IMR-90 (cell line): Measurements from ENCODE around the gene FAT1. TPM values are rescaled to one million over a fixed set of nuclear protein-coding genes. Genes with fewer than 3 reads are reported as not detected.

Experiments
- ATAC-seq: fragments of 200-7000 bp; cut with Tn5 transposase; 2 replicates; pipeline ENCODE4 v1.9.1; 2020; ENCODE audit warnings: low read depth, mild to moderate bottlenecking, moderate library complexity
- BruUV-seq: library from RNA; stranded (reverse); fragments of 400-500 nt; replicated peaks from 2 replicates; lab custom pipeline; 2021; lab: Mats Ljungman, UMichigan
- CTCF ChIA-PET: fragments of 300-600 bp; formaldehyde crosslinking; extraction: SDS; loops from one replicate; lab custom pipeline; 2021; ENCODE audit warnings: antibody characterized with exemption; lab: Yijun Ruan, JAX
- POLR2A ChIA-PET: fragments of 300-600 bp; sonication (Branson Sonifier 250); formaldehyde crosslinking; loops from one replicate; lab custom pipeline; 2022; ENCODE audit warnings: antibody characterized with exemption; ENCODE audit not compliant: unreplicated experiment; lab: Charles Lee
- DNase-seq: peaks from one replicate; pipeline ENCODE4 v3.0.0; 2013
- H2AFZ ChIP-seq: replicated peaks from 2 replicates; pipeline ENCODE3; 2013; ENCODE audit warnings: low read length, mild to moderate bottlenecking; ENCODE audit not compliant: poor library complexity
- H2AK5ac ChIP-seq: 2 replicates; pipeline ENCODE4 v1.6.1; 2013; ENCODE audit warnings: low read depth, low read length, inconsistent platforms
- H2AK9ac ChIP-seq: replicated peaks from 2 replicates; pipeline ENCODE3; 2013; ENCODE audit warnings: mild to moderate bottlenecking, low read depth, low read length, moderate library complexity; ENCODE audit not compliant: poor library complexity
- H2BK120ac ChIP-seq: 2 replicates; pipeline ENCODE4 v1.6.1; 2013; ENCODE audit warnings: low read depth, low read length, inconsistent platforms
- H2BK15ac ChIP-seq: 3 replicates; pipeline ENCODE4 v1.6.1; 2013; ENCODE audit warnings: low read depth, low read length, inconsistent platforms
- H2BK20ac ChIP-seq: 2 replicates; pipeline ENCODE4 v1.6.1; 2013; ENCODE audit warnings: low read depth, mild to moderate bottlenecking, inconsistent platforms, low read length, moderate library complexity
- H2BK5ac ChIP-seq: 2 replicates; pipeline ENCODE4 v1.6.1; 2013; ENCODE audit warnings: mild to moderate bottlenecking, low read depth, low read length, inconsistent platforms; ENCODE audit not compliant: poor library complexity, severe bottlenecking
- H3K14ac ChIP-seq: replicated peaks from 2 replicates; pipeline ENCODE4 v1.6.1; 2013; ENCODE audit warnings: low read depth, low read length, inconsistent platforms
- H3K18ac ChIP-seq: 2 replicates; pipeline ENCODE4 v1.6.1; 2013; ENCODE audit warnings: low read depth, low read length, control low read depth
- H3K23ac ChIP-seq: 2 replicates; pipeline ENCODE4 v1.6.1; 2013; ENCODE audit warnings: low read depth, low read length, inconsistent platforms
- H3K27ac ChIP-seq: 2 replicates; pipeline ENCODE4 v1.5.1; 2013; ENCODE audit warnings: mild to moderate bottlenecking, control low read depth, low read length; ENCODE audit not compliant: insufficient read depth
- H3K27me3 ChIP-seq: 2 replicates; pipeline ENCODE4 v1.6.1; 2013; ENCODE audit warnings: low read length; ENCODE audit not compliant: control insufficient read depth, insufficient read depth
- H3K36me3 ChIP-seq: 2 replicates; pipeline ENCODE4 v1.6.1; 2013; ENCODE audit warnings: low read length, mixed read lengths; ENCODE audit not compliant: control insufficient read depth, insufficient read depth
- H3K4ac ChIP-seq: 2 replicates; pipeline ENCODE4 v1.6.1; 2013; ENCODE audit warnings: low read depth, low read length, inconsistent platforms
- H3K4me1 ChIP-seq: 2 replicates; pipeline ENCODE4 v1.6.1; 2013; ENCODE audit warnings: low read length, mixed read lengths; ENCODE audit not compliant: control insufficient read depth, insufficient read depth
- H3K4me2 ChIP-seq: 2 replicates; pipeline ENCODE4 v1.6.1; 2013; ENCODE audit warnings: low read depth, mild to moderate bottlenecking, control low read depth, low read length, moderate library complexity
- H3K4me3 ChIP-seq: 2 replicates; pipeline ENCODE4 v1.5.1; 2013; ENCODE audit warnings: low read depth, mild to moderate bottlenecking, control low read depth, low read length, moderate library complexity; ENCODE audit not compliant: insufficient read depth
- H3K56ac ChIP-seq: 2 replicates; pipeline ENCODE4 v1.6.1; 2013; ENCODE audit warnings: low read length, inconsistent platforms; ENCODE audit not compliant: insufficient read depth; ENCODE audit errors: extremely low read depth
- H3K79me1 ChIP-seq, 2 experiments: 2 replicates each; pipeline ENCODE4 v1.6.1; 2013; ENCODE audit warnings: low read length in 2 of 2, inconsistent platforms in 1 of 2, low read depth in 1 of 2
- H3K9ac ChIP-seq: 2 replicates; pipeline ENCODE4 v1.6.1; 2013; ENCODE audit warnings: low read depth, low read length, control low read depth
- H3K9me1 ChIP-seq: 2 replicates; pipeline ENCODE4 v1.6.1; 2013; ENCODE audit warnings: low read length, inconsistent platforms; ENCODE audit not compliant: insufficient read depth
- H3K9me3 ChIP-seq: 2 replicates; pipeline ENCODE4 v1.6.1; 2013; ENCODE audit warnings: low read length; ENCODE audit not compliant: control insufficient read depth, insufficient read depth
- H4K20me1 ChIP-seq: 2 replicates; pipeline ENCODE4 v1.6.1; 2013; ENCODE audit warnings: low read length, inconsistent platforms; ENCODE audit not compliant: insufficient read depth
- H4K5ac ChIP-seq: 2 replicates; pipeline ENCODE4 v1.6.1; 2013; ENCODE audit warnings: mild to moderate bottlenecking, low read depth, low read length, control low read depth
- H4K8ac ChIP-seq, 2 experiments: 2 replicates each; pipeline ENCODE4 v1.6.1; 2013; ENCODE audit warnings: low read depth in 2 of 2, low read length in 2 of 2, control low read depth in 1 of 2, inconsistent platforms in 1 of 2
- H4K91ac ChIP-seq: 2 replicates; pipeline ENCODE4 v1.6.1; 2013; ENCODE audit warnings: low read depth, low read length, inconsistent platforms; ENCODE audit not compliant: insufficient read depth
- BHLHE40 ChIP-seq: fragments of 150-350 bp; IDR thresholded peaks from 2 replicates; pipeline ENCODE4 v1.6.1; 2016; ENCODE audit warnings: mild to moderate bottlenecking, low read depth, low read length
- CEBPB ChIP-seq: IDR thresholded peaks from 2 replicates; pipeline ENCODE4 v1.6.1; 2012; ENCODE audit warnings: low read depth, low read length, improper control_type of control experiment
- ELK1 ChIP-seq: fragments of 150-350 bp; IDR thresholded peaks from 2 replicates; pipeline ENCODE4 v1.6.1; 2016; ENCODE audit warnings: low read depth, mild to moderate bottlenecking, low read length, moderate library complexity, borderline replicate concordance
- FOS ChIP-seq: fragments of 150-350 bp; IDR thresholded peaks from 2 replicates; pipeline ENCODE4 v1.6.1; 2016; ENCODE audit warnings: low read depth, low read length
- MAFK ChIP-seq: IDR thresholded peaks from 2 replicates; pipeline ENCODE4 v1.6.1; 2012; ENCODE audit warnings: low read depth, low read length, improper control_type of control experiment
- MAZ ChIP-seq: IDR thresholded peaks from 2 replicates; pipeline ENCODE4 v1.6.1; 2012; ENCODE audit warnings: low read depth, mild to moderate bottlenecking, low read length, improper control_type of control experiment, moderate library complexity, borderline replicate concordance
- MXI1 ChIP-seq: IDR thresholded peaks from 2 replicates; pipeline ENCODE4 v1.6.1; 2012; ENCODE audit warnings: low read depth, mild to moderate bottlenecking, low read length, moderate library complexity, borderline replicate concordance
- NFE2L2 ChIP-seq: fragments of 150-350 bp; IDR thresholded peaks from 2 replicates; pipeline ENCODE4 v1.6.1; 2016; ENCODE audit warnings: low read depth, mild to moderate bottlenecking, low read length
- POLR2A ChIP-seq: IDR thresholded peaks from 2 replicates; pipeline ENCODE4 v1.6.1; 2012; ENCODE audit warnings: mild to moderate bottlenecking, low read depth, low read length
- RAD21 ChIP-seq: IDR thresholded peaks from 2 replicates; pipeline ENCODE4 v1.6.1; 2012; ENCODE audit warnings: low read length, improper control_type of control experiment
- RCOR1 ChIP-seq: IDR thresholded peaks from 2 replicates; pipeline ENCODE4 v1.6.1; 2012; ENCODE audit warnings: mild to moderate bottlenecking, low read length, improper control_type of control experiment; ENCODE audit not compliant: insufficient replicate concordance
- RFX5 ChIP-seq: IDR thresholded peaks from 2 replicates; pipeline ENCODE4 v1.8.0; 2012; ENCODE audit warnings: low read depth, mild to moderate bottlenecking, low read length, moderate library complexity
- SMC3 ChIP-seq: fragments of 150-350 bp; IDR thresholded peaks from 2 replicates; pipeline ENCODE4 v1.6.1; 2016; ENCODE audit warnings: low read depth, mild to moderate bottlenecking, antibody characterized with exemption, low read length, moderate library complexity
- USF2 ChIP-seq: fragments of 150-350 bp; IDR thresholded peaks from 2 replicates; pipeline ENCODE4 v1.6.1; 2017; ENCODE audit warnings: mild to moderate bottlenecking, antibody characterized with exemption, low read length, low read depth
- WGBS, 2 experiments: methylation state at CpG; one replicate each; pipeline versions ENCODE4 v1.1.5 to v1.1.7; 2013; ENCODE audit warnings: missing lambda C conversion rate in 2 of 2; ENCODE audit not compliant: insufficient read length in 1 of 2; ENCODE audit errors: extremely low coverage in 2 of 2; 5-methylcytosine and 5-hydroxymethylcytosine counted together
- dilution Hi-C: fragments of 300-500 bp; cut with HindIII; formaldehyde crosslinking; loops from one replicate; pipeline ENCODE4 v1.14.3; 2018; ENCODE audit warnings: low sequenced_read_pairs; ENCODE audit not compliant: unreplicated experiment
- in situ Hi-C: fragments of 300-500 bp; cut with MboI; formaldehyde crosslinking; loops from 3 replicates; pipeline ENCODE4 v1.14.3; 2019; ENCODE audit warnings: low sequenced_read_pairs, inconsistent platforms, mixed read lengths
- intact Hi-C: fragments of 100-400 bp; cut with micrococcal nuclease; formaldehyde crosslinking; loops from 2 replicates; pipeline ENCODE4 v1.10.0; 2022
- polyA plus RNA-seq, 3 experiments: library from polyadenylated mRNA; depleted of rRNA; stranded (reverse); fragments of >200 nt; gene quantifications; 2 replicates each; pipeline ENCODE4 v1.2.3, GENCODE V29; 2012; ENCODE audit warnings: low replicate concordance in 1 of 3
- total RNA-seq: library from RNA; depleted of rRNA; stranded (reverse); fragments of >200 nt; gene quantifications from 2 replicates; pipeline ENCODE4 v1.2.3, GENCODE V29; 2012
- TF ChIP-seq, protein P1 (sequence below): conservative IDR thresholded peaks from 2 replicates; pipeline ENCODE4 v1.5.1; 2012; ENCODE audit warnings: mild to moderate bottlenecking, low read depth, low read length, improper control_type of control experiment

Gene FAT1
- total and polyA plus RNA-seq, 2 of the 4 experiments (the other 2 are of a cell fraction), result 156 to 519 TPM

GRCh38 chr4:186553717-186554116 lies 169.9 kb downstream of the FAT1 start:
- BruUV-seq, result no TSS peak

More at GRCh38 chr4:186553717-186554116, 169.9 kb downstream of the FAT1 start:
- no peaks in the 10 kb centered on the region for H3K36me3 ChIP-seq
- no peaks in the 10 kb centered on the region for H3K79me1 ChIP-seq
- H2BK5ac ChIP-seq, result no peak overlapping the region
- no peaks in the 10 kb centered on the region for H3K9me3 ChIP-seq
- H3K9ac ChIP-seq, result no peak overlapping the region
- H3K4ac ChIP-seq, result no peak overlapping the region
- DNase-seq (no peak), ATAC-seq (no peak)
- peaks cover 5% of the 10 kb centered on the region; the same call in 1 of the 2 replicates for H3K9me1 ChIP-seq
- 75% methylated on average over 5 of the region's 13 CpGs; no CpG with 5 or more reads in 1 of the 2 experiments for WGBS, 2 experiments
- no peak overlapping the region for H2BK15ac ChIP-seq
- no peak overlapping the region for H2BK120ac ChIP-seq
- TF ChIP-seq RCOR1 (no peak), MXI1 (no peak), POLR2A (no peak), RFX5 (no peak), RAD21 (no peak), SMC3 (no peak), MAFK (no peak), CEBPB (no peak), NFE2L2 (no peak), MAZ (no peak), USF2 (no peak), FOS (no peak), ELK1 (no peak), BHLHE40 (no peak)
- TF ChIP-seq, protein P1, sequence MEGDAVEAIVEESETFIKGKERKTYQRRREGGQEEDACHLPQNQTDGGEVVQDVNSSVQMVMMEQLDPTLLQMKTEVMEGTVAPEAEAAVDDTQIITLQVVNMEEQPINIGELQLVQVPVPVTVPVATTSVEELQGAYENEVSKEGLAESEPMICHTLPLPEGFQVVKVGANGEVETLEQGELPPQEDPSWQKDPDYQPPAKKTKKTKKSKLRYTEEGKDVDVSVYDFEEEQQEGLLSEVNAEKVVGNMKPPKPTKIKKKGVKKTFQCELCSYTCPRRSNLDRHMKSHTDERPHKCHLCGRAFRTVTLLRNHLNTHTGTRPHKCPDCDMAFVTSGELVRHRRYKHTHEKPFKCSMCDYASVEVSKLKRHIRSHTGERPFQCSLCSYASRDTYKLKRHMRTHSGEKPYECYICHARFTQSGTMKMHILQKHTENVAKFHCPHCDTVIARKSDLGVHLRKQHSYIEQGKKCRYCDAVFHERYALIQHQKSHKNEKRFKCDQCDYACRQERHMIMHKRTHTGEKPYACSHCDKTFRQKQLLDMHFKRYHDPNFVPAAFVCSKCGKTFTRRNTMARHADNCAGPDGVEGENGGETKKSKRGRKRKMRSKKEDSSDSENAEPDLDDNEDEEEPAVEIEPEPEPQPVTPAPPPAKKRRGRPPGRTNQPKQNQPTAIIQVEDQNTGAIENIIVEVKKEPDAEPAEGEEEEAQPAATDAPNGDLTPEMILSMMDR, result no peak
- intact Hi-C loops, result no loop called here
- H3K56ac ChIP-seq, result no peak overlapping the region
- H2AFZ ChIP-seq, result no peak overlapping the region
- no peak overlapping the region for H4K91ac ChIP-seq
- ChIA-PET POLR2A (no interaction called here), CTCF (no interaction called here)
- peaks cover 3% of the 10 kb centered on the region; the same call in 1 of the 2 replicates for H3K4me1 ChIP-seq
- in situ Hi-C loops, result no loop called here
- no peak overlapping the region for H2AK5ac ChIP-seq
- H4K5ac ChIP-seq, result no peak overlapping the region
- H3K27ac ChIP-seq, result no peak overlapping the region
- H4K8ac ChIP-seq, result no peak overlapping the region
- H3K4me2 ChIP-seq, result no peak overlapping the region
- no peak overlapping the region for H3K23ac ChIP-seq
- H3K27me3 ChIP-seq, result peaks cover 21% of the 10 kb centered on the region
- H4K20me1 ChIP-seq, result no peaks in the 10 kb centered on the region
- no peak overlapping the region for H2AK9ac ChIP-seq
- no peak overlapping the region for H2BK20ac ChIP-seq
- dilution Hi-C loops, result no loop called here
- no peak overlapping the region for H3K14ac ChIP-seq
- no peak overlapping the region for H3K18ac ChIP-seq
- no peak overlapping the region for H3K4me3 ChIP-seq
